ENCODE measurements around the gene NAA80.

DNA sequence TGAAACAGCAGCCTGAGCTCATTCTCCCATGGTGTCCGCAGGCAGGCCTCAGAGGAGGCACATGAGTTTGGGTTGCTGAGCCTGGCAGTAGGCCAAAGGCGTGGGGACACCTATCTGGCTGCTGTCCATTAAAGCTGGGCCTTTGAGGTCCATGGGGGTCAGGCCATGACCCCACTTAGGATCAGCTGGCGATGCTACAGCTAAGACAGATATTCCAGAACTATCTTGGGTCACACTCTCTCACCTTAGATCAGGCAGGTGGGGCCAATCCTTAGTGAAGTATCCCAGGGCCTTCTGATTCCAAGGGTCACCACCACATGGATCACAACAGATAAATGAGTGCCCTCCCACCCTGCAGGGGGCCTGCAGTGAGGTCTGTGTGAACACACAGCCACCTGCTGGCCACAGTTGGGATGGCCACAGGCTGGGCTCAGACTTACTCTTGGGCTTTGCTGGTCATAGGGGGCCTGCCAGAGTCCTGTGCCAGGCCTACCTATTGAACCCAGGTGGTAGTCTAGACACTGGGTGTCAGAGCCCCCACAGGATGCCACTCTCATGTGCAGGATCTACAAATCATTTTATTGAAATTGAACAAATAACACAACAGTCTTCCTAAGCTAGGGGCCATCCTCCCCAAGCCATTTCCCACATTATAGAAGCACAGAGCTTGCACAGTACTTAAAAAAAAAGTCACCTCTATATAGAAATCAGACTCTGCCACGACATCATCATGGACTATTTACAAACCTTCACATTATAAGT, 25.3 kb upstream of the NAA80 start:
- TF ChIP-seq KLF13 (CRISPR knock-in tag; IDR thresholded peaks at IDR 0.05): no peak
- TF ChIP-seq KDM5B (CRISPR knock-in tag; IDR thresholded peaks at IDR 0.05; ENCODE audit: borderline replicate concordance): peak; percentile 57; the same call in 1 of the 2 replicates
- TF ChIP-seq CREM (IDR thresholded peaks at IDR 0.05): no peak
- no peak for TF ChIP-seq CREM (CRISPR knock-in tag; IDR thresholded peaks at IDR 0.05)
